Astrocyte of the spinal cord (primary cell): ENCODE data around the gene CMTM7.

Experiments used
- DNase-seq: peaks from one replicate; pipeline ENCODE4 v3.0.0; 2011; ENCODE audit warnings: low read depth, low spot score
- H3K4me3 ChIP-seq: 2 replicates; pipeline ENCODE4 v1.5.1; 2011; ENCODE audit warnings: low read depth, mild to moderate bottlenecking, low read length, moderate library complexity
- in situ Hi-C: cut with HindIII; loops from 2 replicates; pipeline ENCODE4 v1.10.0; 2017; ENCODE audit warnings: low sequenced_read_pairs
- TF ChIP-seq, protein P1 (sequence below): IDR thresholded peaks from 2 replicates; pipeline ENCODE4 v1.5.1; 2012; ENCODE audit warnings: low read depth, mild to moderate bottlenecking, low read length, inconsistent platforms

The CMTM7 gene

DNA sequence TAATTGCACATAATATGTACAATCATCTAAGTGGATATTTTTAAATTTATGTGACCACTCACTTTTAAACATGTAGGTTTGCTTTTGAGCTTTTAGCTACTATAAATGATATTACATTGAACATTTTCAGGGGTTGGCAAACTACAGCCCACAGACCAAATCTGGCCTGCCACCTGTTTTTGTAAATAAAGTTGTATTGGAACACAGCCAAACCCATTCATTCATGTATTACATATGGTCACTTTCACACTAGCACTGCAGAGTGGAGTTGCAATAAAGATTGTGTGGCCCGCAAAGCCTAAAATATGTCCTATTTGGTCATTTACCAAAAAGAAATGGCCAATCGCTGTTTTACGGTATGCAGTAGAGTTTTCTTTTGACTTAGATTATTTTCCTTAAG lies 21.2 kb downstream of the CMTM7 start:
- in situ Hi-C loops, result no loop called here
- no peak for DNase-seq
- TF ChIP-seq, protein P1, sequence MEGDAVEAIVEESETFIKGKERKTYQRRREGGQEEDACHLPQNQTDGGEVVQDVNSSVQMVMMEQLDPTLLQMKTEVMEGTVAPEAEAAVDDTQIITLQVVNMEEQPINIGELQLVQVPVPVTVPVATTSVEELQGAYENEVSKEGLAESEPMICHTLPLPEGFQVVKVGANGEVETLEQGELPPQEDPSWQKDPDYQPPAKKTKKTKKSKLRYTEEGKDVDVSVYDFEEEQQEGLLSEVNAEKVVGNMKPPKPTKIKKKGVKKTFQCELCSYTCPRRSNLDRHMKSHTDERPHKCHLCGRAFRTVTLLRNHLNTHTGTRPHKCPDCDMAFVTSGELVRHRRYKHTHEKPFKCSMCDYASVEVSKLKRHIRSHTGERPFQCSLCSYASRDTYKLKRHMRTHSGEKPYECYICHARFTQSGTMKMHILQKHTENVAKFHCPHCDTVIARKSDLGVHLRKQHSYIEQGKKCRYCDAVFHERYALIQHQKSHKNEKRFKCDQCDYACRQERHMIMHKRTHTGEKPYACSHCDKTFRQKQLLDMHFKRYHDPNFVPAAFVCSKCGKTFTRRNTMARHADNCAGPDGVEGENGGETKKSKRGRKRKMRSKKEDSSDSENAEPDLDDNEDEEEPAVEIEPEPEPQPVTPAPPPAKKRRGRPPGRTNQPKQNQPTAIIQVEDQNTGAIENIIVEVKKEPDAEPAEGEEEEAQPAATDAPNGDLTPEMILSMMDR, result no peak
- no peak overlapping the region for H3K4me3 ChIP-seq

- no peak overlapping the region for H3K4me3 ChIP-seq
These were observed 22.3 kb downstream of the CMTM7 start for GRCh38 chr3:32413845-32414521.

DNA sequence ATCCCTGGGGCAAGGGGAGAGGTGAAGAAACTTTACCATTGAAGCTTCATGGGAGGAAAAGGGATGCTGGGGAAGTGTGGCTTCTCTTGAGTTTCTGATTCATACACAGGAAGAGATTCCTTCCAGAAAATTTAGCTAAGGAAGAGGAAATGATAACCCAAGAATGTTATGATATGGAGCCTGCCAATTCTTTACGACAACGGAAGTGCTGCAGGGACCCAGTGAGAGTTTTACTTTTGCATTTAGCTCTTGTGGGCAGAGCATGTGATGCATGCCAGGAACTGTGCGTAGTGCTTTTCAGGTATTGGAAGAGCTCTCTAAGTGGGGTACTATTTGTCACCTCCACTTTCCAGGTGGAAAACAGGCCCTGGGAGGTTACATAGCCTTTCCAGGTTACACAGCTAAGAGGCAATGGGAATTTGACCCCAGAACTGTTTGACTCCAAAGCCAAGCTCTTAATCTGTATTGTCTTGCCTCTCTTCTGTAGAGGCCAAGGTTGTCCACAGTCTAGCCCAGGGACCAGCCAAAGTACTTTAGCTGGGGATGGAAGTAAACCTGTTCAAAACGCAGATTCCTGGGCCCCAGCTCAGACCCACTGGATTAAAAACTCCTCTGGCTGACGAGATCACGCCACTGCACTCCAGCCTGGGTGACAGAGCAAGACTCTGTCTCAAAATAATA lies 23.0 kb downstream of the CMTM7 start:
- no peak overlapping the region for H3K4me3 ChIP-seq
- TF ChIP-seq, protein P1, result no peak
- in situ Hi-C loops, result no loop called here
- peak; percentile 47 for DNase-seq

More at GRCh38 chr3:32413845-32414521, 22.3 kb downstream of the CMTM7 start:
- no peak for DNase-seq
- in situ Hi-C loops, result no loop called here
- TF ChIP-seq, protein P1, result no peak

DNA sequence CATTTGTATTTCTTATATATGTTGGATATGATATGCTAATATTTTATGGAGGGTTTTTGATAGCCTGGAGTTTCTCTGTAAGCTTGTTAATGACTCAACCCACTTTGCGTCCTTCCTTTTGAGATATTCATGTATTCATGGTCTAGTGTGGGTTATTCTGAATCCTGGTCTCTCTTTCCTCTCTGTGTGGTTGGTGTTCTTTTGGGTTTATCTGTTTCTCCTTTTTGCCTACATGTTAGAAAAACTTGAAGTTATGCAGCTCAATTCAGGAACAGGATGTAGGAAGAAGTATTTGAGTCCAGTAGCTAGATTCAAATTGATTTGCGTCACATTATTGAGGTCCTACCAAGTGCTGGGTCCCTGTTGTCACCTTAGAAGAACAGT lies 28.1 kb downstream of the CMTM7 start:
- in situ Hi-C loops, result no loop called here
- no peak overlapping the region for H3K4me3 ChIP-seq
- TF ChIP-seq, protein P1, result no peak
- DNase-seq, result no peak

DNA sequence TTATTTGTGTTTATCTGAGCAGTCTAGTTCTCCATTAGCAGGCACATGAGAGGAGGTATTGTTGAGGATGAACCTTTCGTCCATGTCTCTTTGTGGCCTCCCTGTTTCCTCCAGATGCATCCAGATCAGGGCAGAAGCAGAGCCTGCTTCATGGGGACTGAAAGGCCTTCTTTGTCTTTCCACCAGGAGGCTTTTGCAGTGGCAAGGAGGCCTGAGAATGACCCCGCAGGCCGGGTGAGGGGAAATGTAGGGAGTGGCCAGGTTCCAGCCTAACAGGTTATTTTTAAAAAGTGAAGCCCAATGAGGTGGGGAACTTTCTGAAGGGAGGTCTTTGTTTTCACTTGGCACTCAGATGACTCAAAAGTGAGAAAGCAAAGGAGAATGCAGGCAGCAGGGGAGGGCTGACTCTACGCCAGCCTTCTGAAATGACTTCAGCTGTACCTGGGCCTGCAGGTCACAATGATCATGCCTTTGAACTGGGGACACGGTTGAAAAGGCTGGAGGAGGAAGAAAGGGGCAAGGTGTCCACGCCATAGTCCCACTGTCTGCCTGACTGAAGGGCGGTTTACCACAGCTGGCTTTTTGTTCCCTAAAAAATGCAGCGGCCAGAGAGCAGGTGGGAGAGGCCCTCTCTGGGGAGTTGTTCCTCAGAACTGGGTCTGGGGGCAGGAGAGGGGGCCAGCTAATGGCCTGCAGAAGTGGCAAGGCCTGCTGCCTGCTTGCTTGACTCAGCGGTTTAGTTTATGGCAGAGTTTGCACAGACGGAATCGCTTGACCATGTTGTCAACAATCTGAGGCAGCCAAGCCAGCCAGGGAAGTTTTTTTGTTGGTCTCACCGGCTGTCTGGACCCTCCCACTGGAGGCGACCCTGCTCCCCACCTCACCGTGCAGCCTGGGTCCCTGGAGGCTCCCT lies 28.7 kb downstream of the CMTM7 start:
- in situ Hi-C loops, result no loop called here
- TF ChIP-seq, protein P1, result peak; percentile 27
- peak; percentile 77 for DNase-seq
- H3K4me3 ChIP-seq, result no peak overlapping the region

DNA sequence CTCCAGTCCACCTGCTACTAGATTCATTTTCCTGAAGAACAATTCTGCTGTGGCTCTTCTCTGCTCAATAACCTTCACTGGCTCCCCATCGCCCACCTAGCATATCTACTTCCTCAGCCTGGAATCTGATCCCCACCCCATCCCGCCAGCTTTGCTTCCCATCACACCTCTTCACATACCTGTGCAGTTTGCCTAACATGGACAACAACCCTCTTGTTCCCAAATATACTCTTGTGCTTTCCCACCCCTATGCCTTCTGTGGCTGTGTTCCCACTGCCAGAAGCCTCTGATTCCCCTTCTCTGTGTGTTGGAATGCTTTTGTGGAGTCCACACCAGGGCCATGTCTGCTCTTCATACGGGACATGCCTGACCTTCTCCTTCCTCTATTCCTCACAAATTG lies 29.5 kb downstream of the CMTM7 start:
- in situ Hi-C loops, result no loop called here
- no peak for DNase-seq
- H3K4me3 ChIP-seq, result no peak overlapping the region
- TF ChIP-seq, protein P1, result no peak
